GM12801 (cell line): ENCODE measurements around the gene MAPK8IP3.

ENCODE experiments used
- CTCF ChIP-seq: IDR thresholded peaks from one replicate; pipeline ENCODE4 v1.5.1; 2011; ENCODE audit warnings: control low read depth; ENCODE audit not compliant: insufficient read length; ENCODE audit errors: extremely low read depth

The MAPK8IP3 gene

GRCh38 chr16:1792836-1793577 is 87.0 kb downstream of the MAPK8IP3 start:
- TF ChIP-seq CTCF, result no peak

DNA sequence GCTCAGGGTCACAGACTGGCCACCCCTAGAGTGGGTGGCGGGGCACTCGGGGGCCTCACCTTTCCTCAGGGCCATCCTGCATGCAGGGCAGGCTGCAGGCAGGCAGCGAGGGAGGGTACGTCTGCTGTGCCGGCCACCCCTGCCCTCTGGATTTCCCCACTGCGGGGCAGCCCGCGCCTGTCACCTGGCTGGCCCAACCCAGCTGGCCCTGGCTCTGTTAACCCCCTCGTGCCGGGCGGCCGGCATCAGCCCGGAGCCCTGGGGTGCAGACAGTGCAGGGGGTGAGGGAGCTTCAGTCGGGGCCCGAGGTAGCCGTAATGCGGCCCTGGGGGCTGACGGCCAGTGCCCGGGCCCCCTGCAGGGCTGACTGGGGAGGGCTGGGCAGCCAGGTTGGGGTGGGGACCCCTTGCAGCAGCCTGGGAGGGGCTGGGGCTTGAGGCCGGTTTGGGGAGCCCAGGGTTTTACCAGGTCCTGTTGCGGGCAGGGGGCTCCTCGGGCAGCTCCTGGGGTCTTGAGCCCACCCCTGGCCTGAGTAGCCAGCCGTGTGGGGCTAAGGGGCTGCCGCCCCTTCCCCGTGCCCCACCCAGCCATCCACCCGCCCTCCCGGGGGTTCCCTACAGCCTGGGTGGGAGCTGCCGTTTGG is 87.7 kb downstream of the MAPK8IP3 start, which contains the start of gene IGFALS:
Gene IGFALS (minus strand): TSS at position 128 of the 643 bp plus-strand sequence. CDS start 53 bp downstream, at position 75.
- TF ChIP-seq CTCF, result no peak

- no peak for TF ChIP-seq CTCF
These were observed 88.4 kb downstream of the MAPK8IP3 start for GRCh38 chr16:1794221-1794871.

- no peak for TF ChIP-seq CTCF
These were observed 89.1 kb downstream of the MAPK8IP3 start for GRCh38 chr16:1794908-1795666.

GRCh38 chr16:1800701-1801100 is 94.7 kb downstream of the MAPK8IP3 start:
- no peak for TF ChIP-seq CTCF

DNA sequence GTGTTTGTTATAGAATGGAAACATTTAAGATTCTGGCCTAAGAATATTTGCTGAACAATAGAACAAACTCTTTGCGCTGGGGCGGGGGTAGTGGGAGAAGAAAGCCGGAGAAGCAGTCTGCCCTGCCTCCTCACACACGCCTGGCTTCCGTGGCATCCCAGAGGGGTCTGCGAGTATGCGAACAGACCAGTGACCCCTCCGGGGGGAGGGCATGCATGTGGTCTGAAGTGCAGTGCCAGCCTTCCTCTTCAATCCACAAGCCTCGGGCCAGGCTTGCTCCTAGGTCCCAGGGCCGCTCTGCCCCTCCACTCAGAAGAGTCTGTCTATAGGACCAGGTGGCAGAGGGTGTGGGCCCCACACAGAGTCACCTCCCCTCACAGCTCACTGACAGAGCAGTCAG is 101.6 kb downstream of the MAPK8IP3 start:
- no peak for TF ChIP-seq CTCF

DNA sequence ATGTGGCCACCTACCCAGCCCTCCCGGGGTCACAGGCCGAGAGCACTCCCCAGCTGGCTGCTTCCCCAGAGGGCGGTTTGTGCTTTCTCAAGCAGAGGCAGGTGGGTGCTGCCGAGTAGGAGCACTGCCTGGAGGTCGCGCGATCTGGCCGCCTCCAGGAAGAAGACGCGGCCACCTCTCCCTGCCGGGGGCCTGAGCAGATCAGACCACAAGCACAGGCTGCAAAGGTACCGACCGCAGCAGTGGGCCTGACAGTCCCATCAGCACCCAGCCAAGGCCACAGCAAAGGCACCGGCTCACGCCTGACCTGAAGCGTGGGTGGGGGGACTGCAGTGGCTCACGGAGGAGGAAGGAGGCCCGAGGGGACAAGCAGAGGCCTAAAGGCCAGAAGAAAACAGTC is 102.7 kb downstream of the MAPK8IP3 start:
- no peak for TF ChIP-seq CTCF
